ENCODE data around the gene SEPTIN8.

DNA sequence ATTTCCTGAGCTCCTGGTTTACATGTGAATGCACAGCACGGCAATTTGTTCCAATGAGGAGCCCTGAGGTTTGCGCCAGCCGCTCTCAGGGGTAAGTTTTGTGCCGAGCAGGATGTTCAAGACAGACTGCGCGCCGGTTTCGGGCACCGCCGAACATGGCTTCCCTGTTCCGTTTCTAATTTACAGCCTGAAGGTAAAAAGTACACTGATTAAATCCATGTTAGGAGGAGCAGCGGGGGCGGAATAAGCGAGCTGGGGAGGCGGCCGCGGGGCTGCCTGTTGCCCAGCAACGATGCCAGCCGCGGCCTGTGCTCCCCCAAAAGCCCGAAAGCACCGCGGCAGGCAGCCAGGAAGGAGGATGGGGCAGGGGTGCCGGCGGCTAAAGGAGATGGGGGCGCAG lies 42.4 kb upstream of the SEPTIN8 start:
- TF ChIP-seq, protein P1, sequence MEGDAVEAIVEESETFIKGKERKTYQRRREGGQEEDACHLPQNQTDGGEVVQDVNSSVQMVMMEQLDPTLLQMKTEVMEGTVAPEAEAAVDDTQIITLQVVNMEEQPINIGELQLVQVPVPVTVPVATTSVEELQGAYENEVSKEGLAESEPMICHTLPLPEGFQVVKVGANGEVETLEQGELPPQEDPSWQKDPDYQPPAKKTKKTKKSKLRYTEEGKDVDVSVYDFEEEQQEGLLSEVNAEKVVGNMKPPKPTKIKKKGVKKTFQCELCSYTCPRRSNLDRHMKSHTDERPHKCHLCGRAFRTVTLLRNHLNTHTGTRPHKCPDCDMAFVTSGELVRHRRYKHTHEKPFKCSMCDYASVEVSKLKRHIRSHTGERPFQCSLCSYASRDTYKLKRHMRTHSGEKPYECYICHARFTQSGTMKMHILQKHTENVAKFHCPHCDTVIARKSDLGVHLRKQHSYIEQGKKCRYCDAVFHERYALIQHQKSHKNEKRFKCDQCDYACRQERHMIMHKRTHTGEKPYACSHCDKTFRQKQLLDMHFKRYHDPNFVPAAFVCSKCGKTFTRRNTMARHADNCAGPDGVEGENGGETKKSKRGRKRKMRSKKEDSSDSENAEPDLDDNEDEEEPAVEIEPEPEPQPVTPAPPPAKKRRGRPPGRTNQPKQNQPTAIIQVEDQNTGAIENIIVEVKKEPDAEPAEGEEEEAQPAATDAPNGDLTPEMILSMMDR (IDR thresholded peaks at IDR 0.05; ENCODE audit: insufficient read depth, low read depth, low read length), result no peak
- no peak for TF ChIP-seq EZH2 (IDR thresholded peaks at IDR 0.05; ENCODE audit: insufficient read depth, low read length)
